Astrocyte (in vitro differentiated cells and primary cell): ENCODE results near the gene SGMS2. TPM values are rescaled to one million over a fixed set of nuclear protein-coding genes. Genes with fewer than 3 reads are reported as not detected.

Experiments
- DNase-seq: peaks from one replicate; pipeline ENCODE4 v3.0.0-alpha.2; 2010; ENCODE audit warnings: low read depth
- FAIRE-seq: peaks from 2 replicates; lab custom pipeline; 2011; peaks lifted over from hg19 to GRCh38; lab: Jason Lieb, UNC
- H2AFZ ChIP-seq: 2 replicates; pipeline ENCODE4 v1.6.0; 2012; ENCODE audit warnings: low read depth, low read length, inconsistent platforms
- H3K27ac ChIP-seq: 2 replicates; pipeline ENCODE4 v1.5.1; 2011; ENCODE audit warnings: low read depth, low read length, inconsistent platforms
- H3K27me3 ChIP-seq: 2 replicates; pipeline ENCODE4 v1.6.0; 2011; ENCODE audit warnings: low read length, inconsistent platforms; ENCODE audit not compliant: insufficient read depth
- H3K36me3 ChIP-seq: 2 replicates; pipeline ENCODE4 v1.5.1; 2011; ENCODE audit warnings: low read length, inconsistent platforms; ENCODE audit not compliant: insufficient read depth
- H3K4me1 ChIP-seq: 2 replicates; pipeline ENCODE4 v1.5.1; 2011; ENCODE audit warnings: low read length, inconsistent platforms; ENCODE audit not compliant: insufficient read depth
- H3K4me2 ChIP-seq: 2 replicates; pipeline ENCODE4 v1.6.0; 2012; ENCODE audit warnings: low read length, inconsistent platforms
- H3K4me3 ChIP-seq: 2 replicates; pipeline ENCODE4 v1.5.1; 2011; ENCODE audit warnings: low read depth, mild to moderate bottlenecking, low read length, inconsistent platforms; ENCODE audit not compliant: insufficient read depth
- H3K79me2 ChIP-seq: 2 replicates; pipeline ENCODE4 v1.6.0; 2012; ENCODE audit warnings: mild to moderate bottlenecking, low read length, inconsistent platforms; ENCODE audit not compliant: insufficient read depth
- H3K9ac ChIP-seq: 2 replicates; pipeline ENCODE4 v1.6.0; 2012; ENCODE audit warnings: mild to moderate bottlenecking, low read length, inconsistent platforms
- H3K9me3 ChIP-seq: 2 replicates; pipeline ENCODE4 v1.5.1; 2012; ENCODE audit warnings: low read depth, mild to moderate bottlenecking, low read length, inconsistent platforms; ENCODE audit not compliant: insufficient read depth
- H4K20me1 ChIP-seq: 2 replicates; pipeline ENCODE4 v1.6.0; 2012; ENCODE audit warnings: low read length, inconsistent platforms; ENCODE audit not compliant: insufficient read depth
- H3K27ac Mint-ChIP-seq: one replicate; pipeline ENCODE4 v1.8.0; 2021; ENCODE audit warnings: mild to moderate bottlenecking, mixed read lengths; ENCODE audit not compliant: unreplicated experiment
- H3K27me3 Mint-ChIP-seq: one replicate; pipeline ENCODE4 v1.8.0; 2021; ENCODE audit warnings: low read depth, mixed read lengths; ENCODE audit not compliant: unreplicated experiment
- H3K36me3 Mint-ChIP-seq: one replicate; pipeline ENCODE4 v1.8.0; 2021; ENCODE audit warnings: low read depth, mixed read lengths; ENCODE audit not compliant: unreplicated experiment
- H3K4me1 Mint-ChIP-seq: one replicate; pipeline ENCODE4 v1.8.0; 2021; ENCODE audit warnings: low read depth, mixed read lengths; ENCODE audit not compliant: unreplicated experiment
- H3K4me3 Mint-ChIP-seq: one replicate; pipeline ENCODE4 v1.8.0; 2021; ENCODE audit warnings: mild to moderate bottlenecking, moderate library complexity, mixed read lengths; ENCODE audit not compliant: unreplicated experiment
- H3K9me3 Mint-ChIP-seq: one replicate; pipeline ENCODE4 v1.8.0; 2021; ENCODE audit warnings: mild to moderate bottlenecking, mixed read lengths; ENCODE audit not compliant: unreplicated experiment
- EZH2 ChIP-seq: IDR thresholded peaks from 2 replicates; pipeline ENCODE4 v1.6.1; 2012; ENCODE audit warnings: mild to moderate bottlenecking, low read length, inconsistent platforms; ENCODE audit not compliant: insufficient read depth
- total RNA-seq: library from RNA; stranded (reverse); gene quantifications from 2 replicates; pipeline ENCODE4 v1.2.1, GENCODE V29; 2021
- TF ChIP-seq, protein P1 (sequence below): IDR thresholded peaks from 2 replicates; pipeline ENCODE4 v1.5.1; 2011; ENCODE audit warnings: low read depth, mild to moderate bottlenecking, inconsistent platforms, low read length, moderate library complexity; ENCODE audit not compliant: insufficient read depth

SGMS2 gene
- total RNA-seq, 1 donor from 2014 or later = 48.1 TPM

GRCh38 chr4:107870916-107871786, 46.4 kb downstream of the SGMS2 start:
- Histone ChIP-seq H3K9ac (no peak overlapping the region), H4K20me1 (no peaks in the 10 kb centered on the region), H3K4me2 (no peak overlapping the region), H3K27ac (no peak overlapping the region), H3K79me2 (no peaks in the 10 kb centered on the region), H3K27me3 (no peaks in the 10 kb centered on the region), H2AFZ (no peak overlapping the region), H3K9me3 (no peaks in the 10 kb centered on the region), H3K36me3 (no peaks in the 10 kb centered on the region), H3K4me3 (no peak overlapping the region), H3K4me1 (no peaks in the 10 kb centered on the region)
- TF ChIP-seq EZH2 = no peak
- TF ChIP-seq, protein P1, sequence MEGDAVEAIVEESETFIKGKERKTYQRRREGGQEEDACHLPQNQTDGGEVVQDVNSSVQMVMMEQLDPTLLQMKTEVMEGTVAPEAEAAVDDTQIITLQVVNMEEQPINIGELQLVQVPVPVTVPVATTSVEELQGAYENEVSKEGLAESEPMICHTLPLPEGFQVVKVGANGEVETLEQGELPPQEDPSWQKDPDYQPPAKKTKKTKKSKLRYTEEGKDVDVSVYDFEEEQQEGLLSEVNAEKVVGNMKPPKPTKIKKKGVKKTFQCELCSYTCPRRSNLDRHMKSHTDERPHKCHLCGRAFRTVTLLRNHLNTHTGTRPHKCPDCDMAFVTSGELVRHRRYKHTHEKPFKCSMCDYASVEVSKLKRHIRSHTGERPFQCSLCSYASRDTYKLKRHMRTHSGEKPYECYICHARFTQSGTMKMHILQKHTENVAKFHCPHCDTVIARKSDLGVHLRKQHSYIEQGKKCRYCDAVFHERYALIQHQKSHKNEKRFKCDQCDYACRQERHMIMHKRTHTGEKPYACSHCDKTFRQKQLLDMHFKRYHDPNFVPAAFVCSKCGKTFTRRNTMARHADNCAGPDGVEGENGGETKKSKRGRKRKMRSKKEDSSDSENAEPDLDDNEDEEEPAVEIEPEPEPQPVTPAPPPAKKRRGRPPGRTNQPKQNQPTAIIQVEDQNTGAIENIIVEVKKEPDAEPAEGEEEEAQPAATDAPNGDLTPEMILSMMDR = no peak
- H3K4me3 Mint-ChIP-seq = no peak overlapping the region
- H3K9me3 Mint-ChIP-seq = no peaks in the 10 kb centered on the region
- FAIRE-seq (no peak), DNase-seq (peak; percentile 41)
- peaks cover 3% of the 10 kb centered on the region for H3K36me3 Mint-ChIP-seq
- no peaks in the 10 kb centered on the region for H3K27me3 Mint-ChIP-seq
- H3K27ac Mint-ChIP-seq = no peak overlapping the region
- H3K4me1 Mint-ChIP-seq = no peaks in the 10 kb centered on the region

DNA sequence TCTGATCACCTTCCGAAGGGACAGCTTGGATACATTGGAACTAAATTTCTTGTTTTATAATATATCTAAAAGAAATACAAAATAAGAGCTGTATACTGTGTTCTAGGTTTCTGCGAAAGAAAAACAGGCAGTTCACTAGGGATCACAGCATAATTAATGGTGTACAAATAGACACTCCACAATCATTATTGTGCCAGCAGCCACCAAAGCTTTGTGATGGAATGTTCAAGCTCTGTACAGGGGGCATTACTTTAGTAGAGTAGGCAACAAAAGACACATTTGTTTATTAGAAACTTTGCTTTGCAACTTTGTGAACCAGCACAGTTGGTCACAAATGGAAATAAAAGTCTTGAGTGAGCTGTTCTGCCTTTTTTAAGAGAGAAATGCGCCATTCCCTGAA, 49.3 kb downstream of the SGMS2 start:
- no peaks in the 10 kb centered on the region for H3K27me3 ChIP-seq
- Mint-ChIP-seq H3K36me3 (peaks cover 6% of the 10 kb centered on the region), H3K27me3 (no peaks in the 10 kb centered on the region), H3K27ac (no peak overlapping the region), H3K4me3 (no peak overlapping the region), H3K4me1 (no peaks in the 10 kb centered on the region), H3K9me3 (peaks cover 2% of the 10 kb centered on the region)
- no peak overlapping the region for H3K9ac ChIP-seq
- no peaks in the 10 kb centered on the region for H3K9me3 ChIP-seq
- DNase-seq (no peak), FAIRE-seq (no peak)
- H3K4me2 ChIP-seq = no peak overlapping the region
- no peaks in the 10 kb centered on the region for H4K20me1 ChIP-seq
- no peak overlapping the region for H3K4me3 ChIP-seq
- H3K79me2 ChIP-seq = no peaks in the 10 kb centered on the region
- no peak overlapping the region for H2AFZ ChIP-seq
- H3K27ac ChIP-seq = no peak overlapping the region
- H3K4me1 ChIP-seq = no peaks in the 10 kb centered on the region
- TF ChIP-seq, protein P1 = no peak
- TF ChIP-seq EZH2 = no peak
- H3K36me3 ChIP-seq = no peaks in the 10 kb centered on the region

DNA sequence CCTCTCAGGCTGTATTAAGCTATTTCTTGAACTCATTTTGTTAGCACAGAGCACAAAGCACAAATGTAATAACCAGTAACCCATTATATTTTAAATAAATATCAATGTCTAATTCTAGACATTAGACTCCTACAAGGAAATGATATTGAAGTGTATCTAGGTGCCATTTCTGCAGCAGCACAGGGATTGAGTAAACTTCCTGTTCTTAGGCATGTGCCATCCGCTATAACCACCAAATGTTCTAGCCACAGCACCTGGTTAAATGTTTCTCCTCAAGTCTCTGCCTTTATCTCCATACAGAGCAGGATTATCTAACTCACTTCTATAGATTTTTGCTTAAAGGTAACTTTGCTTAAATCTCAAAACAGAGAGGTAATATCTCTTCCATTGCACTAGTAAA, 51.4 kb downstream of the SGMS2 start:
- no peak for FAIRE-seq
- H2AFZ ChIP-seq = no peak overlapping the region
- no peaks in the 10 kb centered on the region for H3K4me1 Mint-ChIP-seq
- H3K36me3 ChIP-seq = no peaks in the 10 kb centered on the region
- peaks cover 6% of the 10 kb centered on the region for H3K36me3 Mint-ChIP-seq
- H3K27me3 Mint-ChIP-seq = no peaks in the 10 kb centered on the region
- peaks cover 2% of the 10 kb centered on the region for H3K9me3 Mint-ChIP-seq
- H3K79me2 ChIP-seq = no peaks in the 10 kb centered on the region
- no peaks in the 10 kb centered on the region for H3K9me3 ChIP-seq
- no peak for TF ChIP-seq EZH2
- TF ChIP-seq, protein P1 = no peak
- DNase-seq = no peak
- H3K4me3 Mint-ChIP-seq = no peak overlapping the region
- H3K27ac Mint-ChIP-seq = no peak overlapping the region
- no peak overlapping the region for H3K4me3 ChIP-seq
- no peak overlapping the region for H3K27ac ChIP-seq
- H3K9ac ChIP-seq = no peak overlapping the region
- H3K4me2 ChIP-seq = no peak overlapping the region
- no peaks in the 10 kb centered on the region for H4K20me1 ChIP-seq
- no peaks in the 10 kb centered on the region for H3K4me1 ChIP-seq
- H3K27me3 ChIP-seq = no peaks in the 10 kb centered on the region
